Raji (cell line): ENCODE measurements around the gene LIFR.

Experiments
- POLR2A ChIP-seq: IDR thresholded peaks from 2 replicates; pipeline ENCODE4 v1.6.1; 2011; ENCODE audit warnings: low read depth, low read length, control low read depth; ENCODE audit not compliant: insufficient read depth

The LIFR gene

DNA sequence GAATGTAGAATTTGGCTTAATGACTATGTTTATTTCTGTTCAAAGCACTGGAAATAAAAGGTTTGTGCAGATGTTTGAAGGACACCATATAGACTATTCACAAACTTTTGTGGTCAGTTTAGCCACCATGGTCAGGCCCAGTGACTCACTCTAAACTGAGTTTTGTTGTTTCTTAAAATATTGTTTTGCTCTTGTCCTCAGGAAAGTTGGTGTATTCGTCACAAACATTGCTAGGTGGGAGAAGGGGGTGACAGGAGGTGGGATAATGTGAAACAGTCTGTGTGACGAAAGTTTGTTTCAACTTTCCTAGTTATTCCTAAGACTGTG is 35.0 kb upstream of the LIFR start:
- TF ChIP-seq POLR2A: no peak

DNA sequence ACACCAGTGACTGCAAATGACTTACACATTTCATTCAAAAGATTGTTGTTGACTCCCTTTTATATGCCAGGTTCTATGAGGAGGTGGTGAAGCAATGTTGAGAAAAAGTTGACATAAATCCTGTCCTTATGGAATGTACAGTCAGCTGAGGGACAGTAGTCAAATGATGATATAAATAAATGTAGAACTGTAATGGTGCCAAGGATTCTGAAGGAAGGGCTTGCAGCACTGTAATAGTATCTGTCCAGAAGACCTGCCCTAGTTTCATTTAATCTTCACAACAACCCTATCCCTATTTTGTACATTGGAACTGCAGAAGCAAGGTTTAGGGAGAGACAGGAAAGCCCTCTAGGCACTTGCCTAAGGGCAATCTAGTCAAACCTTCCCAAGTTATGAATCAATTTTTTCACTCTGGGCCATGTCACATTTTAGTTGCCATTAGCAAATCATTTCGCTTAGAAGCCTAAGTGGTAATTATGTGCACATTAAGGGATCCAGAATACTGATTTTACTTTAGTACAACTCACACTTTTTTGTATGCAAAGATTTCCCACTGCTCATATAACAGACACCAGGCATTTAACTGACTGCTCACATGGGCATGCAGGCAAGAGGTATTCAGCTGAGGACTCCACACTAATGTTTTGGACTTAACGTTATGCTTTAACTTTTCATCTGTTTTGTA is 34.5 kb upstream of the LIFR start:
- TF ChIP-seq POLR2A: no peak

DNA sequence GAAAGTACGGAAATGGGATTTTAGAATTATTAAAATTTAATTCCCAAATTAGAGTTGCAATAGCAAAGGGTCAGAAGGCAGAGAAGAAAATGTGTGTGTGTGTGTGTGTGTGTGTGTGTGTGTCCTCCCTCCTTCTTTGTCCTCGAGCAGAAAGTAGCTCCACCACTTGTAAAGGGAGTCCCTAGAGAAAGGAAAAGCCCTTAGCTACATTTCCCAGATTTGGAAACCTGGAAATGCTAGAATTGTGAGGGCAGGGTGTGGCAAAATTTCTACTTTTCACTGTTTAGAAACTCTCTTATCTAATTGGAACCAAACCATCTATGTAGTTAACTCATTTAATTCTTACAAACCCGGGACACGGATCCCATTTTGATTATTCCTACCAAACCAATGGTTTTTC is 33.2 kb upstream of the LIFR start:
- no peak for TF ChIP-seq POLR2A

DNA sequence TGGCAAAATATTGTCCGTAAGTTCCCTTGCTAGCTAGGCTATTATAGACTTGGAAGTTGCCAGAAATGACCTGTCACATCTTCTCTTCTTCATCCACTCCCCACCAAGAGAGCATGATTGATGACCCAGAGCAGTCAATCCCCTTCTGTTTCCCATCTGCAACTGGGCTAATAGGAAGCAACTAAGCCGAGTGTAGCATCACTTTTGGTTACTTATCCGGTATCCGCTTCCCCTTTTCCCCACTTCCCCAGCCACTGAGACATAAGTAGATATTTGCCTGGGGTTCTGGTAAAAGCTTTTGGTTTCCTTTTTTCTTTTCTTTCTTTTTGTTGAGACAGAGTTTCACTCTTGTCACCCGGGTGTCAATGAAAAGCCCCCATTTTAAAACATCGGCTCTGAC is 29.4 kb upstream of the LIFR start:
- no peak for TF ChIP-seq POLR2A

DNA sequence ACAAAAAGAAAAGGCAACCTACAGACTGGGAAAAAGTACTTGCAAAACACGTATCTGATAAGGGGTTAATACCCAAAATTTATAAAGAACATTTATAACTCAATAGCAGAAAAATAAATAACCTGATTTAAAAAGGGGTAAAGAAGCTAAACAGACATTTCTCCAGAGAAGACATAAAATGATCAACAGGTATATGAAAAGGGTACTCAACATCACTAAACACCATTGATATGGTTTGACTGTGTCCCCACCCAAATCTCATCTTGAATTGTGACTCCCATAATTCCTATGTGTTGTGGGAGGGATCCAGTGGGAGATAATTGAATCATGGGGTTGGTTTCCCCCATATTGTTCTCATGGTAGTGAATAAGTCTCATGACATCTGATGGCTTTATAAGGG is 27.1 kb upstream of the LIFR start:
- no peak for TF ChIP-seq POLR2A

DNA sequence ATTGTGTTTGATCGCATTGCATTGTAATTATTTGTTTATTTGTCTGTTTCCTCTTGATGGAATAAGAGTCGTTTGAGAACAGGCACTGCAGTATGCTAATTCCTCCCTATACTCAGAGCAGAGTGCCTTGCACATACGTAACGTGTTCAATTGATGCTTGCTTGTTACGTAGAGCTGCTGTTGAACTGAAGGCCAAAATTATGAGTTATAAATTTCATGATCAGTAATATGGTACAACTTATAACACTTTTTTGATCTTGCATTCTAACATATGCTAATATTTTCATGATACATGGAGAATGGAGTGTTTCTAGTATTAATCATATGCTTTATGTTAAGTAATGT is 26.5 kb upstream of the LIFR start:
- no peak for TF ChIP-seq POLR2A

DNA sequence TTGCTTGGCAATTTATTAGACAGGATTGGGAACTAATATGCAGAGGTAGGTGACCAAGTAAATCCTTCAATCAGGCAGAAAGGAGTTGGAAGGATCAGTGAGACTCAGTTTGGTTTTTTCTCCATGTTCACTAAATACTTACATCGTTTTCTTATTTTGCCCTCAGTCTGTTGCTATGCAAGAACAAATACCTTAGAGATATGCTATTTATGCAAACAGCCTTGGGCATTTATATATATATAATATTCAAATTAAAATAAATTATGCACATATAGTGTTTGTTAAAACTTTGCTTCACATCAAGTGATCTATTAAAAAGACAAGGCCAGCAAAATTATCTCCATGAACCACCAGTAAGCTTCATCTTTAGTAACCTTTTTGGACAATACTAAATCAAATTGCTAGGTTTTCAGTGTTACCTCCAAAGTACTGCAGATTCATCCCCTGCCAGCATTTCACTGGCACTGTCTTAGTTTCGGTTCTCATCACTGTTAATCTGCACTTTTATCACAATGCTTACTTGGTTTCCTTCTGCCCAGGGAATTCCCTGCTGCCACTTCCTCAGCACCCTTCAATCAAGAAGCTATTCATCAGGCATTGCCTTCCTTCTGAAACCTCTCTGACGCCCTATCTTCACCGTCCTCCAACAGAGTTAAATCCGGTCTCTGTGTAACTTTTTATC is 26.0 kb upstream of the LIFR start:
- no peak for TF ChIP-seq POLR2A

DNA sequence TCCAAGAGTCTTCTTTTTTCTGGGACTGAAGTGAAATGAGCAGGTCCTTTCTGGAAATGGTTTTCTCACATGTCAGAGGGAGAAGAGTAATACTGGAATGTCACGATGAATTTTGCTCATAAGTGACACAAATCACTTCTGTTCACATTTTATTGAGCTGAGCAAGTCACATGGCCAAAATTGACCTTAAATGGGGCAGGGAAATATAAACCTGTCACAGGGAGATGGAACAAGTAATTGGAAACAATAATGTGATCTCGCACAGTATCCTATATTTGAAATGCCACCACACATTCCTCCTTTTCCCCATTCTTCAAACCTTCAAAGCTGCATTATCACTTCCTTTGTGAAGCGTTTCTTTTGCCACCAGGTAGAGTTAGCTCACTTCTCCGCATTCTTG is 25.2 kb upstream of the LIFR start:
- TF ChIP-seq POLR2A: no peak

DNA sequence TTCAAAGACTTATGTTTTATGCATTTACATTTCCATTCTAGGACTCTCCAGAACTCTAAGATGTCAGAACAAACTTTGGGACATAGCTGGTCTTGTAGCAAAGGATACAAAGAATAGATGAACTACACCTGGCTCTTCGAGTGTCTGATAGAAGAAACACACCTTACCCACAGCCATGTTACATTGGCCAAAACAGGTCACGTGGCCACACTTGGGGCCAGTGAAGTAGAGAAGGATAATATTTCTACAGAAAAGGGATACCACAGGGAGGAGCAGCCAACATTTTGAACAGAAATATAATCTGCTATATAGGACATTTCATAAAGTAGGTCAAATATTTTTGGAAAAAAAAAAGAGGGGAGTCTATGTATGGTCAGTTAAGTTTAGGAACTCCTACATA is 22.7 kb upstream of the LIFR start:
- TF ChIP-seq POLR2A: no peak

DNA sequence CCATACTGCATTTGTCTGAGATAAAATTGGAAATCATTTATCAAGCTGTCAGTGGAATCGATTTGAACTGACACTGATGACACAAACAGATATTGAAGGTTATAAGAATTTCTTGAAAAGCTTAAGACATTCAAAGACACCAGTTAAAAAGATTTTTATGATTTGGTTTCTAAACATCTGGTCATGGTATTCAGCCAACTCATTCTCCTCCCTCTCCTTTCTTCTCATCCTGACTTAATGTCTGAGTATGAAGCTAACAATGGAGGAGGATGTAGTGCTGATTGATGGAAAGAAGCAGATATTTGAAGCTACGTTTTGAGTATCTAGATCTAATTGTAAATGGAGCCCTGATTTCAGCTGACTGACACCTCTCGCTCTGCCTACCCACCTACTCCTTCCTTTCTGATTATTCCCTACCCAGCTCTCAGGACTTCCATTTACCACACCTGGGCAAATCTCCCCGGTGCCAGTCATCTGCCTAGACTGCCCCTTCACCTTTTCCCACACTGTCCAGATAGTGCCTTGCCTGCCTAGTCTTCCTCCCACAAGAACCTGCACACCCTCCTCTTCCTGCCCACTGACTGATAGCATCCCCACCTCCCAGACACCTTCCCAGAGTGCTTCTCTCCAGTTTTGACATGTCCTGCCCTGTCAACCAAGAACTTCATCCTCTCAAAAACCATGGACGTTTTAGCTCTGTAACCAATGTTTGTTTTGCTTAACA is 20.7 kb upstream of the LIFR start:
- TF ChIP-seq POLR2A: no peak

DNA sequence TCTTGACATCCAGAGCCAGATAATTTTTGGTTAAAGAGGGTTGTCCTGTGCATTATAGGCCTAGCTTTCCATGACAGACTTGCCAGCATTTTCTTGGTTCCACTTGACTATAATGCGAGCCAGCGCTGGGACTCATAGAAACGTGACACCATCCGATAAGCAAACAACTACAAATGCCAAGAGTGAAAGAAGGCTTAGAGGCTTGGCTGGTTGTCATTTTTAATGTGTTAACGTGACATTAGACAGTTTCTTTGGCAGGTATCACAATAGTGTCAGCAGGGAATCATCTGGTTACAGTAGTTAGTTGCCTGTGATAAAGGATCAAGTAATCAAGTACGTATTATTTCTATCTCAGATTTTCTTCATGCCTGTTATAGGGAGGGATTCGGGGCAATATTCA is 20.0 kb upstream of the LIFR start:
- TF ChIP-seq POLR2A: no peak

DNA sequence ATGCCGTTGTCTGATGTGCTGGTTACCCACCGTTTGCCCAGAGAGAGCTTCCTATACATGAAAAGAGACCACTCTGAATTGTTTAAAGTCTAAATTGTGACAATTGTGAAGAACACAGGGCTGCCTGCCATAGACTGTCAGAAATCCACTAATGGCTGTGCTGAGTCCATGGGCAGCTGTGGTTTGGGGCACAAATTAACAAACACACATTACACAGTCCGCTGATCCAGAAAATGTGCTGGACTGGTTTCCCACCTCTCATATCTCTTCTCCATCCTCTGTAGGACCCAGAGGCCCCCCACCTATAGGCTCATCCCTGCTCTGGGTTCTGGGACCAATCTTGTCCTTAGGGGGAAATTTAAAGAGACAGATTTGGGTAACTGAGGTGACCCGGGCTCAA is 19.0 kb upstream of the LIFR start:
- no peak for TF ChIP-seq POLR2A

DNA sequence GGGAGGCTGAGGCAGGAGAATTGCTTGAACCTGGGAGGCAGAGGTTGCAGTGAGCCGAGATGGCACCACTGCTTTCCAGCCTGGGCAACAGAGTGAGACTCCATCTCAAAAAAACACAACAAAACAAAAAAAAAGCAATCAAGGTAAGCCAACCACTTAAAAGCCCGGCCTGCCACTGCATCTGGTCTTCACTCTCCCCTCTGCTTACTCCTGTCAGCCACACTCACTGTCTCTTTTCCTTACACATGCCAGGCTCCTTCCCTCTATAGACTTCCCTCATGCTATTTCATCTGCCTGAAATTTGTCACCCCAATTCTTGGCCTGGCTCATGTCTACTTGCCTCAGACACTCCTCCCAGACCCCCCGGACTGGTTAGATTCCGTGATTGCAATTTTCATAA is 17.6 kb upstream of the LIFR start:
- TF ChIP-seq POLR2A: no peak

DNA sequence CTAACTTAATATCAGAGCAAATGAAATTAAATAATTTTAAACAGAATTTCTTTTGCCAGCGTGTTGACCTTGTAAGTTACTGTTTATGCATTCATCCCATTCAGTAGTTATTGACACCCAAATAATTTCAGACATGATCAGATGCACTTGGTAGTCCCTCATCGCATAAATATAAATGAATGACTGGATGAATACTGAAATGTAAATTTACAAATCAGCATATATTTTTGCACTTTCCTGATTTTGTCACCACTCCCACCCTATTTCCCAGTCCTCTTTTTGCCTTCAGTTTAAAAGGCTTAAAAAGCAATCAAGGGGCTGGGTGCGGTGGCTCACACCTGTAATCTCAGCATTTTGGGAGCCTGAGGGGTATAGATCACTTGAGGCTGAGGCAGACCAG is 17.1 kb upstream of the LIFR start:
- no peak for TF ChIP-seq POLR2A

DNA sequence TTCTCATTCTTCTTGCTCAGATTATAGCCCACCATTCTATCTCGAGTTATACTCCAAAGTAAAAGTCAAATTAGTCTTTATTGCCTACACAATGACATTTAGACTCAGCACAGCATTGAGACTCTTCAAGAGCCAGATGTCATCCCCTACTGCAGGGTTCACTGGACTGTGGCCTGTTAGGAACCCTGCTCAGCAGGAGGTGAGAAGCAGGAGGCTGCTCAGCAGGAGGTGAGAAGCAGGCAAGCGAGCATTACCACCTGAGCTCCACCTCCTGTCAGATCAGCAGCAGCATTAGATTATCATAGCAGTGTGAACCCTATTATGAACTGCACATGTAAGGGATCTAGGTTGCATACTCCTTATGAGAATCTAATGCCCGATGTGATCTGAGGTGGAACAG is 12.7 kb upstream of the LIFR start:
- TF ChIP-seq POLR2A: no peak

DNA sequence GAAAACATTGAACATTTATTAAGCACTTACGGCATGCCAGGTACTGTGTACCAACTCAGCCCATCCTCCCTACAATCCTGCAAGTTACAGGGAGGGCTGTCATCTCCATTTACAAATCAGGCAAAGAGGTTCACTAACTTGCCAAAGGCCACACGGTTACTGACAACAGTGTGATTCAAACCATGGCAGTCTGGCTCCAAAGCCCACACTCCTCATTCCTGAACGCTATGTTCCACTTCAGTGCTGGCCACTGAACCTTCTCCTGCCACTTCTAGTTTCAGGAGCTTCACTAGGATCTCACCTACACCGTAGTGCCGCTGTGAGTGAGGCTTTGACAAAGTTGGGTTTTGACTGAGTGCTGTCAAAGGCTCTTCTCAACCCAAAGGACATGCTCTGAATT is 7.2 kb upstream of the LIFR start:
- TF ChIP-seq POLR2A: no peak
